Fibroblast of lung (primary cell): ENCODE measurements around the gene DENND1A.

Source experiments
- EZH2 ChIP-seq: IDR thresholded peaks from 2 replicates; pipeline ENCODE4 v1.5.1; 2012; ENCODE audit warnings: low read length, control low read depth, mild to moderate bottlenecking; ENCODE audit errors: missing control alignments
- TF ChIP-seq, protein P1 (sequence below), 2 donors: IDR thresholded peaks in 1 of 2; conservative IDR thresholded peaks in 1 of 2; 1 replicate in 1 of 2; 2 replicates in 1 of 2; pipeline ENCODE4 v1.5.1; 2011 to 2012; ENCODE audit warnings: low read length in 2 of 2, control low read depth in 1 of 2, inconsistent platforms in 1 of 2, low read depth in 1 of 2, mild to moderate bottlenecking in 1 of 2

GRCh38 chr9:123408313-123409262, 521.3 kb downstream of the DENND1A start:
- TF ChIP-seq, protein P1, sequence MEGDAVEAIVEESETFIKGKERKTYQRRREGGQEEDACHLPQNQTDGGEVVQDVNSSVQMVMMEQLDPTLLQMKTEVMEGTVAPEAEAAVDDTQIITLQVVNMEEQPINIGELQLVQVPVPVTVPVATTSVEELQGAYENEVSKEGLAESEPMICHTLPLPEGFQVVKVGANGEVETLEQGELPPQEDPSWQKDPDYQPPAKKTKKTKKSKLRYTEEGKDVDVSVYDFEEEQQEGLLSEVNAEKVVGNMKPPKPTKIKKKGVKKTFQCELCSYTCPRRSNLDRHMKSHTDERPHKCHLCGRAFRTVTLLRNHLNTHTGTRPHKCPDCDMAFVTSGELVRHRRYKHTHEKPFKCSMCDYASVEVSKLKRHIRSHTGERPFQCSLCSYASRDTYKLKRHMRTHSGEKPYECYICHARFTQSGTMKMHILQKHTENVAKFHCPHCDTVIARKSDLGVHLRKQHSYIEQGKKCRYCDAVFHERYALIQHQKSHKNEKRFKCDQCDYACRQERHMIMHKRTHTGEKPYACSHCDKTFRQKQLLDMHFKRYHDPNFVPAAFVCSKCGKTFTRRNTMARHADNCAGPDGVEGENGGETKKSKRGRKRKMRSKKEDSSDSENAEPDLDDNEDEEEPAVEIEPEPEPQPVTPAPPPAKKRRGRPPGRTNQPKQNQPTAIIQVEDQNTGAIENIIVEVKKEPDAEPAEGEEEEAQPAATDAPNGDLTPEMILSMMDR (conservative IDR thresholded peaks at IDR 0.05 in 1 of 2, IDR thresholded peaks at IDR 0.05 in 1 of 2; ENCODE audit: low read depth in 1 of 2, low read length in 2 of 2): no peak
- TF ChIP-seq EZH2: no peak
